ENCODE results near the gene ST7L.

The ST7L gene

GRCh38 chr1:112533029-112533428 lies 85.9 kb downstream of the ST7L start:
- no peak overlapping the region for H3K4me3 ChIP-seq (ENCODE audit: control insufficient read depth, low read depth, low read length)
- no peak for TF ChIP-seq CTCF (IDR thresholded peaks at IDR 0.05; ENCODE audit: control insufficient read depth, insufficient read depth, low read depth, low read length, missing control alignments)
- no peak for DNase-seq (ENCODE audit: low read depth)

- no peak for TF ChIP-seq CTCF (IDR thresholded peaks at IDR 0.05; ENCODE audit: control insufficient read depth, insufficient read depth, low read depth, low read length, missing control alignments)
- H3K4me3 ChIP-seq (ENCODE audit: control insufficient read depth, low read depth, low read length): no peak overlapping the region
- no peak for DNase-seq (ENCODE audit: low read depth)
These were observed 86.9 kb downstream of the ST7L start for GRCh38 chr1:112532064-112532463.

GRCh38 chr1:112530832-112531231 lies 88.1 kb downstream of the ST7L start:
- no peak for TF ChIP-seq CTCF (IDR thresholded peaks at IDR 0.05; ENCODE audit: control insufficient read depth, insufficient read depth, low read depth, low read length, missing control alignments)
- H3K4me3 ChIP-seq (ENCODE audit: control insufficient read depth, low read depth, low read length): no peak overlapping the region
- no peak for DNase-seq (ENCODE audit: low read depth)

- H3K4me3 ChIP-seq (ENCODE audit: control insufficient read depth, low read depth, low read length): no peak overlapping the region
These were observed 89.6 kb downstream of the ST7L start for GRCh38 chr1:112529301-112529700.

GRCh38 chr1:112528076-112528475 lies 90.9 kb downstream of the ST7L start:
- no peak for DNase-seq (ENCODE audit: low read depth)
- no peak overlapping the region for H3K4me3 ChIP-seq (ENCODE audit: control insufficient read depth, low read depth, low read length)
- TF ChIP-seq CTCF (IDR thresholded peaks at IDR 0.05; ENCODE audit: control insufficient read depth, insufficient read depth, low read depth, low read length, missing control alignments): no peak

More at GRCh38 chr1:112529301-112529700, 89.6 kb downstream of the ST7L start:
- DNase-seq (ENCODE audit: low read depth): no peak
- TF ChIP-seq CTCF (IDR thresholded peaks at IDR 0.05; ENCODE audit: control insufficient read depth, insufficient read depth, low read depth, low read length, missing control alignments): no peak

GRCh38 chr1:112527266-112528010 lies 91.5 kb downstream of the ST7L start:
- DNase-seq (ENCODE audit: low read depth): no peak
- TF ChIP-seq CTCF (IDR thresholded peaks at IDR 0.05; ENCODE audit: control insufficient read depth, insufficient read depth, low read depth, low read length, missing control alignments): no peak
- H3K4me3 ChIP-seq (ENCODE audit: control insufficient read depth, low read depth, low read length): no peak overlapping the region
